Stimulated activated CD8-positive, alpha-beta memory T cell treated with anti-CD3 and anti-CD28 coated beads, Interleukin-2, amount 100 ng/mL, for 1 hour (primary cell): ENCODE results near the gene SLC22A17.
A peak's percentile ranks its signal among the peaks of the same experiment; 100 is the strongest.

ENCODE experiments used
- DNase-seq, 2 donors: peaks; one replicate each; pipeline ENCODE4 v3.0.0-alpha.2; 2020; ENCODE audit warnings: low read depth in 2 of 2

The SLC22A17 gene

GRCh38 chr14:23307687-23308644 lies 44.7 kb downstream of the SLC22A17 start:
- DNase-seq = no peak

GRCh38 chr14:23307146-23307530 lies 45.5 kb downstream of the SLC22A17 start:
- no peak for DNase-seq

GRCh38 chr14:23306412-23307145 lies 46.1 kb downstream of the SLC22A17 start, which contains the start of gene BCL2L2:
TSS of gene BCL2L2 (plus strand) at chr14:23306833. CDS start at chr14:23307768, 935 bp downstream.
- DNase-seq = no peak

- DNase-seq = peak; percentile 54 to 78
Measured at GRCh38 chr14:23302290-23303225, 50.1 kb downstream of the SLC22A17 start, which contains the start of gene PPP1R3E. TSS of gene PPP1R3E (minus strand) at chr14:23302859. CDS start at chr14:23302576, 283 bp downstream.

- DNase-seq = no peak
Measured at GRCh38 chr14:23301969-23302289, 50.8 kb downstream of the SLC22A17 start.

- DNase-seq = peak; percentile 93 to 94
Measured at GRCh38 chr14:23301288-23301968, 51.3 kb downstream of the SLC22A17 start.

GRCh38 chr14:23300687-23301223 lies 51.9 kb downstream of the SLC22A17 start:
- DNase-seq = no peak

- no peak for DNase-seq
Measured at GRCh38 chr14:23299986-23300686, 52.6 kb downstream of the SLC22A17 start.

GRCh38 chr14:23299211-23299957 lies 53.3 kb downstream of the SLC22A17 start:
- no peak for DNase-seq

GRCh38 chr14:23297611-23298277 lies 54.9 kb downstream of the SLC22A17 start:
- DNase-seq = no peak

- no peak for DNase-seq
Measured at GRCh38 chr14:23297096-23297495, 55.6 kb downstream of the SLC22A17 start.
